Measurements from ENCODE around the gene ADAMTSL1. TPM values are rescaled to one million over a fixed set of nuclear protein-coding genes. Genes with fewer than 3 reads are reported as not detected.

The ADAMTSL1 gene
- total and polyA plus RNA-seq, 12 donors = 0.37 to 5.2 (median 1.9) TPM

GRCh38 chr9:18890372-18890771, 416.4 kb downstream of the ADAMTSL1 start:
- H3K27ac ChIP-seq = no peak overlapping the region
- intact Hi-C loops (cut with DNase I) = no loop called here
- no peak for ATAC-seq
- H3K4me3 ChIP-seq = no peak overlapping the region
- WGBS, 2 donors = 73 to 78% methylated on average over 4 of the region's 4 CpGs
- peaks cover 0 to 12% (median 5%) of the 10 kb centered on the region in 11 donors for H3K9me3 ChIP-seq
- no peak for TF ChIP-seq CTCF (IDR thresholded peaks at IDR 0.05)
- no peaks in the 10 kb centered on the region for H3K36me3 ChIP-seq
- peaks cover 0 to 6% (median 0%) of the 10 kb centered on the region in 9 donors for H3K4me1 ChIP-seq
- DNase-seq = no peak
- H3K27me3 ChIP-seq = no peaks in the 10 kb centered on the region

GRCh38 chr9:18891946-18892670, 418.2 kb downstream of the ADAMTSL1 start:
- intact Hi-C loops (cut with DNase I) = no loop called here
- no peak for ATAC-seq
- Histone ChIP-seq H3K27me3 (no peaks in the 10 kb centered on the region), H3K36me3 (peaks cover 0 to 8% (median 0%) of the 10 kb centered on the region in 9 donors), H3K9me3 (peaks cover 0 to 29% (median 15%) of the 10 kb centered on the region in 11 donors), H3K4me1 (peaks cover 0 to 6% (median 0%) of the 10 kb centered on the region in 9 donors), H3K27ac (no peak overlapping the region), H3K4me3 (no peak overlapping the region)
- no peak for TF ChIP-seq CTCF (IDR thresholded peaks at IDR 0.05)
- 94 to 98% methylated on average over 5 of the region's 5 CpGs for WGBS, 2 donors
- DNase-seq = no peak

- H3K4me3 ChIP-seq = no peak overlapping the region
- intact Hi-C loops (cut with DNase I) = no loop called here
- no peak overlapping the region for H3K27ac ChIP-seq
- H3K36me3 ChIP-seq = peaks cover 0 to 8% (median 0%) of the 10 kb centered on the region in 9 donors
- ATAC-seq = no peak
- no peak for TF ChIP-seq CTCF (IDR thresholded peaks at IDR 0.05)
- H3K4me1 ChIP-seq = peaks cover 0 to 4% (median 0%) of the 10 kb centered on the region in 9 donors
- no peaks in the 10 kb centered on the region for H3K27me3 ChIP-seq
- no peak for DNase-seq
- 80 to 82% methylated on average over 4 of the region's 4 CpGs for WGBS, 2 donors
- peaks cover 0 to 30% (median 15%) of the 10 kb centered on the region in 11 donors for H3K9me3 ChIP-seq
These were observed 419.1 kb downstream of the ADAMTSL1 start for GRCh38 chr9:18893046-18893445.

- 88 to 97% methylated on average over 1 of the region's 1 CpG for WGBS, 2 donors
- peaks cover 0 to 2% (median 0%) of the 10 kb centered on the region in 9 donors for H3K4me1 ChIP-seq
- H3K36me3 ChIP-seq = peaks cover 0 to 8% (median 0%) of the 10 kb centered on the region in 9 donors
- intact Hi-C loops (cut with DNase I) = no loop called here
- TF ChIP-seq CTCF (IDR thresholded peaks at IDR 0.05) = no peak
- H3K27me3 ChIP-seq = no peaks in the 10 kb centered on the region
- peaks cover 0 to 34% (median 15%) of the 10 kb centered on the region in 11 donors for H3K9me3 ChIP-seq
- H3K4me3 ChIP-seq = no peak overlapping the region
- H3K27ac ChIP-seq = no peak overlapping the region
- ATAC-seq = no peak
- DNase-seq = no peak
These were observed 419.5 kb downstream of the ADAMTSL1 start for GRCh38 chr9:18893491-18893890.
